Measurements from ENCODE around the gene SV2C.
A peak's percentile ranks its signal among the peaks of the same experiment; 100 is the strongest.
"Not testable (repeated sequence)": the region's sequence is repeated elsewhere in the genome, so short reads cannot be mapped to it uniquely, and the experiment has no call there.

SV2C gene

DNA sequence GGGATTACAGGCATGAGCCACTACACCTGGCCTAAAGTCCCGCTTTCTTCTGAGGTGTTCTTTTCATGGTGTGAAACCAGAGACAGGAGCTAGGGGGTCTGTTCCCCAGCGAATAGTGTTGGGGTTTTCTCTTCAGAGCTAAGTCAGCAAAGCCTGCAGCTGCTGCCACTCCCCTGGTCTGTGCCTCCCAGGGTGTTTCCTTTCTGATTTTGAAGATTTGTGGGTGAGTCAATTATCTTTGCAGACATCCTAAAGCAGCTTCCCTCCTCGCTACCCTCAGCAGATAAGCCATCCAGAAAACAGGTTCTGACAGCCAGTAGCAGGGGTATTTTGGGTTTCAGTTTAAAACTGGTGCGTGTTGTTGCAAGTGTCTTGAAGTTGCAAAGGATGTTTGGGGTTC, 247.9 kb downstream of the SV2C start:
- H3K4me3 ChIP-seq (ENCODE audit: low read length in 2 of 2) = no peak overlapping the region
- H3K4me1 ChIP-seq (ENCODE audit: control insufficient read depth in 2 of 2, insufficient read depth in 2 of 2, low read length in 2 of 2) = peaks cover 5 to 6% of the 10 kb centered on the region in 2 donors
- H3K9ac ChIP-seq (ENCODE audit: low read depth in 1 of 2, low read length in 2 of 2) = no peak overlapping the region
- no peaks in the 10 kb centered on the region for H3K36me3 ChIP-seq (ENCODE audit: control insufficient read depth in 2 of 2, insufficient read depth in 2 of 2, low read length in 2 of 2)
- no peaks in the 10 kb centered on the region for H3K27me3 ChIP-seq (ENCODE audit: control insufficient read depth in 2 of 2, insufficient read depth in 2 of 2, low read length in 2 of 2)
- H3K9me3 ChIP-seq (ENCODE audit: control insufficient read depth in 2 of 2, low read length in 2 of 2) = no peaks in the 10 kb centered on the region
- H3K27ac ChIP-seq (ENCODE audit: low read depth in 2 of 2, low read length in 2 of 2) = no peak overlapping the region

DNA sequence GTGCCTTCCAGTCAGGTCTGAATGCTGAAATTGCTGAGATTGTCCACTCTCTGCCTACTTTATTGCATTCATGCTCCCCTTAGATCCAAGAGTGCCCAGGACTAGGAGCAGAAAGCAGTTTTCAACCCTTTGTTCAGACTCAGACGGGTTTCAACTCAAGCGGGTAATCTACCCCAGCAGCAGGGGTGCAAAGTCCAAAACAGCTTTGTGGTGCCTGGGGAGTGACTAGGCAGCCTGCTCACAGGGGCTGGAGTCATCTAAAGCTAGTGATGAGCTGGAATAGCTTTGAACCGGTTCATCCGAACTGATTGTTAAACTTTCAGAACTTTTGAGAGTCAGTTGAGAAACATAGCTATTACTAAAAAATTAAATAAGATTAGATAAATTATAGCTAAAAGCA, 248.9 kb downstream of the SV2C start:
- Histone ChIP-seq H3K4me1 (ENCODE audit: control insufficient read depth in 2 of 2, insufficient read depth in 2 of 2, low read length in 2 of 2) (peaks cover 5 to 6% of the 10 kb centered on the region in 2 donors), H3K9ac (ENCODE audit: low read depth in 1 of 2, low read length in 2 of 2) (no peak overlapping the region), H3K4me3 (ENCODE audit: low read length in 2 of 2) (no peak overlapping the region), H3K27me3 (ENCODE audit: control insufficient read depth in 2 of 2, insufficient read depth in 2 of 2, low read length in 2 of 2) (no peaks in the 10 kb centered on the region), H3K36me3 (ENCODE audit: control insufficient read depth in 2 of 2, insufficient read depth in 2 of 2, low read length in 2 of 2) (no peaks in the 10 kb centered on the region), H3K27ac (ENCODE audit: low read depth in 2 of 2, low read length in 2 of 2) (no peak overlapping the region), H3K9me3 (ENCODE audit: control insufficient read depth in 2 of 2, low read length in 2 of 2) (no peaks in the 10 kb centered on the region)

DNA sequence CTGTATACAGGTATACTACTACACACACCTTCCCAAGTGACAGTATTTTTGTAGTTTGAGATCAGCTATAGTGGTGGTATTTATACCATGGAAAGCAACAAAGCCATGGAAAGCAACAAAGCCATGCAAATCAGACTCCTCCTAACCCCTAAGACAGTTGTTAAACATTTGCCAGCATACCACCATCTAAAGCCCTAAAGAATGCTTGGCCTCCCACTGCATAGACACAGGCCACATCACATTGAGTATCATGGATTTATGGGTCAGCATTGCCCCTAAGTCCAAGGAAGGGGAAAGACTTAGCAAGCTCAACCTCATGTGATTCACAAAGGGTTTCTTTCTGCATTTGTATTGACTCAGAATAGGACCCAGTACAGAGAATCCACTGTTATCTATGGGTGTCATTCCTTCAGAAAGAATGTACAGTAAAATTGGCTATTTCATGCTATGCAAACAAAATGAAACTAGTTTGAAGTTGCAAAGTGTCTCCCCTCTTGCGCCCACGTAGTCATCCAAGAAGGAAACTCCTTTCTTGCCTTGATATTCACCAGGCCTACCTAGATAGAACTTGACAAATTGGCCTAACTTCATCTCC, 249.5 kb downstream of the SV2C start:
- Histone ChIP-seq H3K36me3 (ENCODE audit: control insufficient read depth in 2 of 2, insufficient read depth in 2 of 2, low read length in 2 of 2) (no peaks in the 10 kb centered on the region), H3K9me3 (ENCODE audit: control insufficient read depth in 2 of 2, low read length in 2 of 2) (no peaks in the 10 kb centered on the region), H3K4me3 (ENCODE audit: low read length in 2 of 2) (no peak overlapping the region), H3K27ac (ENCODE audit: low read depth in 2 of 2, low read length in 2 of 2) (no peak overlapping the region), H3K27me3 (ENCODE audit: control insufficient read depth in 2 of 2, insufficient read depth in 2 of 2, low read length in 2 of 2) (no peaks in the 10 kb centered on the region), H3K4me1 (ENCODE audit: control insufficient read depth in 2 of 2, insufficient read depth in 2 of 2, low read length in 2 of 2) (peaks cover 5 to 7% of the 10 kb centered on the region in 2 donors), H3K9ac (ENCODE audit: low read depth in 1 of 2, low read length in 2 of 2) (no peak overlapping the region)

DNA sequence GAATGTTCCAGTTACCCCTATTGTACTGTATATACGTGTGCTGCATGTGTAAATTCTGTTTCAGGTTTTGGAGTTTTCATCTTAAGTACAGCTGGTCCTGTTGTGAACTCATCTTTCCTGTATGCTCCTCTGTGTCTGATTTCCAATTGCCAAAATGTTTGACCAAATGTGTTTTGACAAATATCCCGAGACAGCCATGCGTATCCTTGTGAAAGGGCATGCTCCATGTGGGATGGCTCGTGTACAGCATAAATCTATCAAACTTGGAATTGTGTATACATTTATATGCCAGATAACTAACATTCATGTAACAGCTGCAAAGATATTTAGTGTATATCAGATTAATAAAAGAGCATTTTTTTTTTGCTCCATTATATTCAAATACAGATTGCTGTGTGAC, 250.4 kb downstream of the SV2C start:
- Histone ChIP-seq H3K36me3 (ENCODE audit: control insufficient read depth in 2 of 2, insufficient read depth in 2 of 2, low read length in 2 of 2) (no peaks in the 10 kb centered on the region), H3K9ac (ENCODE audit: low read depth in 1 of 2, low read length in 2 of 2) (no peak overlapping the region), H3K4me1 (ENCODE audit: control insufficient read depth in 2 of 2, insufficient read depth in 2 of 2, low read length in 2 of 2) (peaks cover 10 to 13% of the 10 kb centered on the region in 2 donors), H3K4me3 (ENCODE audit: low read length in 2 of 2) (no peak overlapping the region), H3K27ac (ENCODE audit: low read depth in 2 of 2, low read length in 2 of 2) (no peak overlapping the region), H3K9me3 (ENCODE audit: control insufficient read depth in 2 of 2, low read length in 2 of 2) (no peaks in the 10 kb centered on the region), H3K27me3 (ENCODE audit: control insufficient read depth in 2 of 2, insufficient read depth in 2 of 2, low read length in 2 of 2) (no peaks in the 10 kb centered on the region)

DNA sequence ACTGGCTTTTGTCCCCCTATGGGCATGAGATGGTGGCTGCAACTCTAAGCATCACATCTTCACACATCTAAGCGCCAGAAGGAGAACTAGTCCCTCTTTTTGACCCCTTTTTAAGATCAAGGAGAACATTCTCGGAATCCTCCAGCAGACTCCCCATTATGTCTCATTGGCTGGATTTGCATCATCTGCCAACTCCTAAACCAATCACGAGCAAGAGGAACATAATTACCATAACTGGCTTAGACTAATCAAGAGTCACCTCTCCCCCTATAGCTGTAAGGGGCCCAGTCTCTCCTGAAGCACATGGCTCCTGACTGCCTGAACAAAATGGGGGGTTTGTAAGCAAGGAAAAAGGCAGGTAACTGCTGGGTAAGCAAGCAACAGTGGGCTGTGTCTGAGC, 251.4 kb downstream of the SV2C start:
- peaks cover 10 to 13% of the 10 kb centered on the region in 2 donors for H3K4me1 ChIP-seq (ENCODE audit: control insufficient read depth in 2 of 2, insufficient read depth in 2 of 2, low read length in 2 of 2)
- H3K27ac ChIP-seq (ENCODE audit: low read depth in 2 of 2, low read length in 2 of 2) = no peak overlapping the region
- H3K4me3 ChIP-seq (ENCODE audit: low read length in 2 of 2) = no peak overlapping the region
- H3K9ac ChIP-seq (ENCODE audit: low read depth in 1 of 2, low read length in 2 of 2) = no peak overlapping the region
- no peaks in the 10 kb centered on the region for H3K9me3 ChIP-seq (ENCODE audit: control insufficient read depth in 2 of 2, low read length in 2 of 2)
- H3K27me3 ChIP-seq (ENCODE audit: control insufficient read depth in 2 of 2, insufficient read depth in 2 of 2, low read length in 2 of 2) = no peaks in the 10 kb centered on the region
- H3K36me3 ChIP-seq (ENCODE audit: control insufficient read depth in 2 of 2, insufficient read depth in 2 of 2, low read length in 2 of 2) = no peaks in the 10 kb centered on the region

DNA sequence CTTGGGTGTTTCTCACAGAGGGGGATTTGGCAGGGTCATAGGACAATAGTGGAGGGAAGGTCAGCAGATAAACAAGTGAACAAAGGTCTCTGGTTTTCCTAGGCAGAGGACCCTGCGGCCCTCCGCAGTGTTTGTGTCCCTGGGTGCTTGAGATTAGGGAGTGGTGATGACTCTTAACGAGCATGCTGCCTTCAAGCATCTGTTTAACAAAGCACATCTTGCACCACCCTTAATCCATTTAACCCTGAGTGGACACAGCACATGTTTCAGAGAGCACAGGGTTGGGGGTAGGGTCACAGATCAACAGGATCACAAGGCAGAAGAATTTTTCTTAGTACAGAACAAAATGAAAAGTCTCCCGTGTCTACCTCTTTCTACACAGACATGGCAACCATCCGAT, 252.3 kb downstream of the SV2C start:
- H3K36me3 ChIP-seq (ENCODE audit: control insufficient read depth in 2 of 2, insufficient read depth in 2 of 2, low read length in 2 of 2); H3K9ac ChIP-seq (ENCODE audit: low read depth in 1 of 2, low read length in 2 of 2); H3K27me3 ChIP-seq (ENCODE audit: control insufficient read depth in 2 of 2, insufficient read depth in 2 of 2, low read length in 2 of 2); H3K27ac ChIP-seq (ENCODE audit: low read depth in 2 of 2, low read length in 2 of 2); H3K9me3 ChIP-seq (ENCODE audit: control insufficient read depth in 2 of 2, low read length in 2 of 2); H3K4me3 ChIP-seq (ENCODE audit: low read length in 2 of 2): not testable (repeated sequence)
- H3K4me1 ChIP-seq (ENCODE audit: control insufficient read depth in 2 of 2, insufficient read depth in 2 of 2, low read length in 2 of 2) = peaks cover 10 to 13% of the 10 kb centered on the region in 2 donors

DNA sequence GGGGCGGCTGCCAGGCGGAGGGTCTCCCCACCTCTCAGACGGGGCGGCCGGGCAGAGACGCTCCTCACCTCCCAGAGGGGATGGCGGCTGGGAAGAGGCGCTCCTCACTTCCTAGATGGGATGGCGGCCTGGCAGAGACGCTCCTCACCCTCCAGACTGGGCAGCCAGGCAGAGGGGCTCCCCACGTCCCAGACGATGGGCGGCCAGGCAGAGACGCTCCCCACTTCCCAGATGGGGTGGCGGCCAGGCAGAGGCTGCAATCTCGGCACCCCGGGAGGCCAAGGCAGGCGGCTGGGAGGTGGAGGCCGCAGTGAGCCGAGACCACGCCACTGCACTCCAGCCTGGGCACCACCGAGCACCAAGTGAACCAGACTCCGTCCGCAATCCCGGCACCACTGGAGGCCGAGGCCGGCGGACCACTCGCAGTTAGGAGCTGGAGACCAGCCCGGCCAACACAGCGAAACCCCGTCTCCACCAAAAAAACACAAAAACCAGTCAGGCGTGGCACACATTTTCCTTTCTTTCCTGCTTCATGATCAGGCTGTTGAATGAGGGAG, 253.1 kb downstream of the SV2C start:
- H3K9ac ChIP-seq (ENCODE audit: low read depth in 1 of 2, low read length in 2 of 2); H3K36me3 ChIP-seq (ENCODE audit: control insufficient read depth in 2 of 2, insufficient read depth in 2 of 2, low read length in 2 of 2); H3K4me3 ChIP-seq (ENCODE audit: low read length in 2 of 2); H3K9me3 ChIP-seq (ENCODE audit: control insufficient read depth in 2 of 2, low read length in 2 of 2); H3K27ac ChIP-seq (ENCODE audit: low read depth in 2 of 2, low read length in 2 of 2); H3K27me3 ChIP-seq (ENCODE audit: control insufficient read depth in 2 of 2, insufficient read depth in 2 of 2, low read length in 2 of 2): not testable (repeated sequence)
- H3K4me1 ChIP-seq (ENCODE audit: control insufficient read depth in 2 of 2, insufficient read depth in 2 of 2, low read length in 2 of 2) = peaks cover 10 to 13% of the 10 kb centered on the region in 2 donors

DNA sequence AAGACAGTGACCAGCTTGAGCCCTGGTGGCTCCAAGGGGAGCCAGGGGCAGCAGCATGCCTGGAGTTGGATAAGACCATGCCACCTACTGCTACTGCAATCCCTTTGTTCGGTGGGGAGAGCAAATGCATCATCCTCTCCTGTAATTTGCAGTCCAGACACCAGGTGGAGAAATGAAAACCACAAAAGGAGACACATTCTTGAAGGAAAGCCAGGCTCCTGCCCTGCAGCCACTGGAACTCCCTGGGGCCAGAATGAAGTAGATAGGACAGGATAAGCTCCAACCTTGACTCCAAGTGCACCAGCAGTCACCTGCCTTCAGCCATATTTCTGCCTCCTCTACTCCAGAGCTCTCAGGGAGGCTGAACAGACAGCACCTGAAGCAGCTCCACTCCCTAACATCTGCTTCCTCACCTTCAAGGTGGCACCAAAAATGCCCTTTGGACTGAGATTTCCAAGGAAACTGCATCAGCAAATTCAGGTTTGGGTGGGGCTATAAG, 254.8 kb downstream of the SV2C start:
- Histone ChIP-seq H3K27me3 (ENCODE audit: control insufficient read depth in 2 of 2, insufficient read depth in 2 of 2, low read length in 2 of 2) (no peaks in the 10 kb centered on the region), H3K4me1 (ENCODE audit: control insufficient read depth in 2 of 2, insufficient read depth in 2 of 2, low read length in 2 of 2) (peaks cover 5 to 11% of the 10 kb centered on the region in 2 donors), H3K4me3 (ENCODE audit: low read length in 2 of 2) (no peak overlapping the region), H3K36me3 (ENCODE audit: control insufficient read depth in 2 of 2, insufficient read depth in 2 of 2, low read length in 2 of 2) (no peaks in the 10 kb centered on the region), H3K9me3 (ENCODE audit: control insufficient read depth in 2 of 2, low read length in 2 of 2) (no peaks in the 10 kb centered on the region), H3K27ac (ENCODE audit: low read depth in 2 of 2, low read length in 2 of 2) (peak overlapping the region in 1 of 2 donors; percentile 50), H3K9ac (ENCODE audit: low read depth in 1 of 2, low read length in 2 of 2) (no peak overlapping the region)

DNA sequence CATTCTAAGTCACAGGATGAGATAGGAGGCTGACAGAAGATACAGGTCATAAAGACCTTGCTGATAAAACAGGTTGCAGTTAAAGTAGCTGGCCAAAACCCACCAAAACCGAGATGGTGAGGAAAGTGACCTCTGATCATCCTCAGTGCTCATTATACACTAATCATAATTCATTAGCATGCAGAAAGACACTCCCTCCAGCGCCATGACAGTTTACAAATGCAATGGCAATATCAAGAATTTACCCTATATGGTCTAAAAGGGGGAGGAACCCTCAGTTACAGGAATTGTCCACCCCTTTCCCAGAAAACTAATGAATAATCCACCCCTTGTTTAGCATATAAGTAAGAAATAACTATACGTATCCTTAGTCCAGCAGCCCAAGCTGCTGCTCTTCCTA, 256.7 kb downstream of the SV2C start:
- Histone ChIP-seq H3K4me3 (ENCODE audit: low read length in 2 of 2) (no peak overlapping the region), H3K9me3 (ENCODE audit: control insufficient read depth in 2 of 2, low read length in 2 of 2) (no peaks in the 10 kb centered on the region), H3K27ac (ENCODE audit: low read depth in 2 of 2, low read length in 2 of 2) (no peak overlapping the region), H3K4me1 (ENCODE audit: control insufficient read depth in 2 of 2, insufficient read depth in 2 of 2, low read length in 2 of 2) (peaks cover 5 to 11% of the 10 kb centered on the region in 2 donors), H3K9ac (ENCODE audit: low read depth in 1 of 2, low read length in 2 of 2) (no peak overlapping the region), H3K36me3 (ENCODE audit: control insufficient read depth in 2 of 2, insufficient read depth in 2 of 2, low read length in 2 of 2) (no peaks in the 10 kb centered on the region), H3K27me3 (ENCODE audit: control insufficient read depth in 2 of 2, insufficient read depth in 2 of 2, low read length in 2 of 2) (no peaks in the 10 kb centered on the region)

DNA sequence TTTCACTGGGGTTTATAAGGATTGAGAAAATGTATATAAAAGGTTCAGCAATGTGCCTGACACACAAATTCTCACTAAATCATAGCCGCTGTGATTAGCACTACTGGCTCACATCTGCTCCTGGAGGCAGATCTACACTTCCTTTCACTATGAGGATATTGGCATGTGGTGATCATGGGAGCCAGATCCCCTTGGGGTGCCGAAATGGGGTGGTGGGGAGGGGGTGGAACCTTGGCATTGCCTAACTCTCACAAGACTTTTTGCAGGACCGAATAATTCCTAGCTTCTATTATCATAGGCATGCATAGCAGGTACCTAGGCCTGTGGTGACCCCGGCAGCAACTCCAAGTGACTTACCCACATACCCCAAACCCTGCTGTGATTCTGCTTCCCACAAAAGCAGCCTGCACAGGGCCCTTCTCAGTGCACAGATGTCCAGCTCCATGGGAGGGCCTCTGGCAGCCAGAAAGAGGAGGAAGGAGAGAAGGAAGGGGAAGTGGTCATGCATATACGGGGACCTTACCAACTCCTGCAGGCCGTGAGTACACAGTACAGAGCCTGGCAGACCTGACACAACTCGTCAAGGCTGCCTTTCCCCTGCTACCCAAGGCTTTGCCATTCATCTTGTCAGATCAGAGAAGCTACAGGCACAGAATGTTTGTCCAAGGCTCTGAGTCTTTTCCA, 258.6 kb downstream of the SV2C start:
- Histone ChIP-seq H3K9me3 (ENCODE audit: control insufficient read depth in 2 of 2, low read length in 2 of 2) (no peaks in the 10 kb centered on the region), H3K9ac (ENCODE audit: low read depth in 1 of 2, low read length in 2 of 2) (no peak overlapping the region), H3K36me3 (ENCODE audit: control insufficient read depth in 2 of 2, insufficient read depth in 2 of 2, low read length in 2 of 2) (no peaks in the 10 kb centered on the region), H3K27ac (ENCODE audit: low read depth in 2 of 2, low read length in 2 of 2) (no peak overlapping the region), H3K4me3 (ENCODE audit: low read length in 2 of 2) (no peak overlapping the region), H3K27me3 (ENCODE audit: control insufficient read depth in 2 of 2, insufficient read depth in 2 of 2, low read length in 2 of 2) (no peaks in the 10 kb centered on the region), H3K4me1 (ENCODE audit: control insufficient read depth in 2 of 2, insufficient read depth in 2 of 2, low read length in 2 of 2) (peaks cover 5 to 11% of the 10 kb centered on the region in 2 donors)
